Neural cell (in vitro differentiated cells): ENCODE measurements around the gene EPHX1. TPM values are rescaled to one million over a fixed set of nuclear protein-coding genes. Genes with fewer than 3 reads are reported as not detected.
"Not testable (repeated sequence)": the region's sequence is repeated elsewhere in the genome, so short reads cannot be mapped to it uniquely, and the experiment has no call there.

Experiments
- H2AFZ ChIP-seq: fragments of 200-600, 300-800 bp; sonication (generic), shearing (Covaris generic); 2 replicates; pipeline ENCODE4 v1.6.0; 2014; ENCODE audit warnings: low read depth, mild to moderate bottlenecking, antibody characterized with exemption, low read length, moderate library complexity
- H3F3A ChIP-seq: fragments of 200-600 bp; shearing (Covaris generic); 2 replicates; pipeline ENCODE4 v1.6.1; 2016; ENCODE audit warnings: mild to moderate bottlenecking, moderate library complexity, mixed read lengths, antibody characterized with exemption, low read length; ENCODE audit not compliant: insufficient read depth, poor library complexity, severe bottlenecking
- H3K27ac ChIP-seq: fragments of 200-600, 300-800 bp; sonication (generic), shearing (Covaris generic); 2 replicates; pipeline ENCODE4 v1.5.1; 2014; ENCODE audit warnings: mild to moderate bottlenecking, low read length, moderate library complexity
- H3K27me3 ChIP-seq: fragments of 300-800, 200-600 bp; sonication (generic), shearing (Covaris generic); 2 replicates; pipeline ENCODE4 v1.6.0; 2014; ENCODE audit warnings: mild to moderate bottlenecking, low read depth, low read length, moderate library complexity; ENCODE audit not compliant: insufficient read depth
- H3K36me3 ChIP-seq: fragments of 300-800, 200-600 bp; sonication (generic), shearing (Covaris generic); 2 replicates; pipeline ENCODE4 v1.5.1; 2014; ENCODE audit warnings: mild to moderate bottlenecking, antibody characterized with exemption, low read length, moderate library complexity; ENCODE audit not compliant: insufficient read depth
- H3K4me2 ChIP-seq: fragments of 300-800, 200-600 bp; sonication (generic), shearing (Covaris generic); 2 replicates; pipeline ENCODE4 v1.6.0; 2014; ENCODE audit warnings: mild to moderate bottlenecking, low read length
- H3K4me3 ChIP-seq: fragments of 300-800, 200-600 bp; sonication (generic), shearing (Covaris generic); 2 replicates; pipeline ENCODE4 v1.5.1; 2014; ENCODE audit warnings: mild to moderate bottlenecking, low read length, moderate library complexity
- H3K79me2 ChIP-seq: fragments of 200-600 bp; shearing (Covaris generic); replicated peaks from 2 replicates; pipeline ENCODE4 v1.6.0; 2014; ENCODE audit warnings: mild to moderate bottlenecking, low read length, moderate library complexity; ENCODE audit not compliant: insufficient read depth
- H3K9ac ChIP-seq: fragments of 300-800, 200-600 bp; sonication (generic), shearing (Covaris generic); 2 replicates; pipeline ENCODE4 v1.6.1; 2016; ENCODE audit warnings: mild to moderate bottlenecking, low read length, mixed read lengths
- H3K9me2 ChIP-seq: fragments of 200-600 bp; shearing (Covaris generic); 2 replicates; pipeline ENCODE4 v1.6.1; 2016; ENCODE audit warnings: mild to moderate bottlenecking, low read length, mixed read lengths; ENCODE audit not compliant: insufficient read depth
- H3K9me3 ChIP-seq: fragments of 200-600, 300-800 bp; sonication (generic), shearing (Covaris generic); 2 replicates; pipeline ENCODE4 v1.6.1; 2016; ENCODE audit warnings: mild to moderate bottlenecking, mixed run types, low read length, moderate library complexity, mixed read lengths
- H4K20me1 ChIP-seq: fragments of 200-600 bp; shearing (Covaris generic); 2 replicates; pipeline ENCODE4 v1.6.1; 2016; ENCODE audit warnings: mild to moderate bottlenecking, mixed run types; ENCODE audit not compliant: insufficient read depth
- EP300 ChIP-seq: fragments of 450-650 bp; conservative IDR thresholded peaks from 2 replicates; pipeline ENCODE4 v1.6.1; 2014; ENCODE audit warnings: antibody characterized with exemption, mild to moderate bottlenecking, moderate library complexity; ENCODE audit not compliant: poor library complexity, severe bottlenecking
- MXI1 ChIP-seq: fragments of 450-650 bp; conservative IDR thresholded peaks from 2 replicates; pipeline ENCODE4 v1.6.1; 2014; ENCODE audit warnings: antibody characterized with exemption, mild to moderate bottlenecking; ENCODE audit not compliant: poor library complexity, severe bottlenecking
- POLR2AphosphoS5 ChIP-seq: IDR thresholded peaks from 2 replicates; pipeline ENCODE4 v1.6.1; 2012
- TAF1 ChIP-seq: IDR thresholded peaks from 2 replicates; pipeline ENCODE4 v1.6.1; 2012; ENCODE audit warnings: low read depth
- polyA plus RNA-seq: library from polyadenylated mRNA; depleted of rRNA; stranded (reverse); fragments of >200 nt; gene quantifications from 2 replicates; pipeline ENCODE4 v1.2.3, GENCODE V29; 2014
- TF ChIP-seq, protein P1 (sequence below): fragments of 450-650 bp; IDR thresholded peaks from 2 replicates; pipeline ENCODE4 v1.5.1; 2014; ENCODE audit warnings: antibody characterized with exemption, mild to moderate bottlenecking, moderate library complexity; ENCODE audit not compliant: poor library complexity, severe bottlenecking
- TF ChIP-seq, protein P2 (sequence below): IDR thresholded peaks from 2 replicates; pipeline ENCODE4 v1.6.1; 2012; ENCODE audit warnings: borderline replicate concordance

Gene EPHX1
- polyA plus RNA-seq, 1 donor from 2014 or later = 8.7 TPM

DNA sequence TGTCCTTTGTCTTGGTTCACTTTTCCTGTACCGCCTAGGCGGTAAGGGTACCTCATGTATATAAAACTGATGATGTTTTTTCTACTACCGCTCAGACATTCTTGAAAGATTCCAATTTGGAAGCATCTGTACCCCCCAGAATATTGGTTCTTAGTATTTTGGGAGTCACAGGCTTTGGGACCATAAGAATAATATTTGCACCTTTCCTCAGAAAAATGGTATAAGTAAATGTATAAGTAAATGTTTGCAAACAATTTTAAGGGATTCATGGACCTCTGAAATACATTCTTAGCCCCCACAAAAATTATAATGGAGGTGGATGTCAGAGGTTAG, 31.6 kb upstream of the EPHX1 start:
- no peaks in the 10 kb centered on the region for H3K36me3 ChIP-seq
- peak overlapping the region; percentile 77 for H3K4me3 ChIP-seq
- no peaks in the 10 kb centered on the region for H3K9me3 ChIP-seq
- peak overlapping the region; percentile 53 for H2AFZ ChIP-seq
- H3K4me2 ChIP-seq = peak overlapping the region; percentile 99
- TF ChIP-seq MXI1 (no peak), POLR2AphosphoS5 (peak; percentile 1)
- H3K9me2 ChIP-seq = no peaks in the 10 kb centered on the region
- H3F3A ChIP-seq = peaks cover 9% of the 10 kb centered on the region
- no peaks in the 10 kb centered on the region for H4K20me1 ChIP-seq
- peak overlapping the region; percentile 97 for H3K27ac ChIP-seq
- H3K79me2 ChIP-seq = peaks cover 51% of the 10 kb centered on the region
- peak overlapping the region; percentile 94 for H3K9ac ChIP-seq
- H3K27me3 ChIP-seq = no peaks in the 10 kb centered on the region

DNA sequence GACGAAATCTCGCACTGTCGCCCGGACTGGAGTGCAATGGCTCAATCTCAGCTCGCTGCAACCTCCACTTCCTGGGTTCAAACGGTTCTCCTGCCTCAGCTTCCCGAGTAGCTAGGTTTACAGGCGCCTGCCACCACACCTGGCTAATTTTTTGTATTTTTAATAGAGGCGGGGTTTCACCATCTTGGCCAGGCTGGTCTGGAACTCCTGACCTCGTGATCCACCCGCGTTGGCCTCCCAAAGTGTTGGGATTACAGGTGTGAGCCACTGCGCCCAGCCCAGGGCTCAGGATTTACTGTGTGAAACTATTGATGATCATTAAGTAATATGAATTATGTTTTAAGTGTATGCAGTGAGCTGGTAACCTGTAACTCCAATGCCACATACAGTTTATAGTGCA, 30.8 kb upstream of the EPHX1 start:
- H3K27ac ChIP-seq = peak overlapping the region; percentile 97
- not testable (repeated sequence) for H3K9me3 ChIP-seq, H3K36me3 ChIP-seq, H3K9me2 ChIP-seq, H3K27me3 ChIP-seq, H3F3A ChIP-seq, H2AFZ ChIP-seq, H4K20me1 ChIP-seq
- H3K4me3 ChIP-seq = peak overlapping the region; percentile 77
- H3K9ac ChIP-seq = peak overlapping the region; percentile 94
- H3K79me2 ChIP-seq = peaks cover 59% of the 10 kb centered on the region
- H3K4me2 ChIP-seq = peak overlapping the region; percentile 99

GRCh38 chr1:225780134-225780533, 29.8 kb upstream of the EPHX1 start:
- peak overlapping the region; percentile 77 for H3K4me3 ChIP-seq
- H3K9ac ChIP-seq = no peak overlapping the region
- peaks cover 9% of the 10 kb centered on the region for H3F3A ChIP-seq
- no peaks in the 10 kb centered on the region for H3K36me3 ChIP-seq
- TF ChIP-seq, protein P1, sequence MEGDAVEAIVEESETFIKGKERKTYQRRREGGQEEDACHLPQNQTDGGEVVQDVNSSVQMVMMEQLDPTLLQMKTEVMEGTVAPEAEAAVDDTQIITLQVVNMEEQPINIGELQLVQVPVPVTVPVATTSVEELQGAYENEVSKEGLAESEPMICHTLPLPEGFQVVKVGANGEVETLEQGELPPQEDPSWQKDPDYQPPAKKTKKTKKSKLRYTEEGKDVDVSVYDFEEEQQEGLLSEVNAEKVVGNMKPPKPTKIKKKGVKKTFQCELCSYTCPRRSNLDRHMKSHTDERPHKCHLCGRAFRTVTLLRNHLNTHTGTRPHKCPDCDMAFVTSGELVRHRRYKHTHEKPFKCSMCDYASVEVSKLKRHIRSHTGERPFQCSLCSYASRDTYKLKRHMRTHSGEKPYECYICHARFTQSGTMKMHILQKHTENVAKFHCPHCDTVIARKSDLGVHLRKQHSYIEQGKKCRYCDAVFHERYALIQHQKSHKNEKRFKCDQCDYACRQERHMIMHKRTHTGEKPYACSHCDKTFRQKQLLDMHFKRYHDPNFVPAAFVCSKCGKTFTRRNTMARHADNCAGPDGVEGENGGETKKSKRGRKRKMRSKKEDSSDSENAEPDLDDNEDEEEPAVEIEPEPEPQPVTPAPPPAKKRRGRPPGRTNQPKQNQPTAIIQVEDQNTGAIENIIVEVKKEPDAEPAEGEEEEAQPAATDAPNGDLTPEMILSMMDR = no peak
- TF ChIP-seq, protein P2, sequence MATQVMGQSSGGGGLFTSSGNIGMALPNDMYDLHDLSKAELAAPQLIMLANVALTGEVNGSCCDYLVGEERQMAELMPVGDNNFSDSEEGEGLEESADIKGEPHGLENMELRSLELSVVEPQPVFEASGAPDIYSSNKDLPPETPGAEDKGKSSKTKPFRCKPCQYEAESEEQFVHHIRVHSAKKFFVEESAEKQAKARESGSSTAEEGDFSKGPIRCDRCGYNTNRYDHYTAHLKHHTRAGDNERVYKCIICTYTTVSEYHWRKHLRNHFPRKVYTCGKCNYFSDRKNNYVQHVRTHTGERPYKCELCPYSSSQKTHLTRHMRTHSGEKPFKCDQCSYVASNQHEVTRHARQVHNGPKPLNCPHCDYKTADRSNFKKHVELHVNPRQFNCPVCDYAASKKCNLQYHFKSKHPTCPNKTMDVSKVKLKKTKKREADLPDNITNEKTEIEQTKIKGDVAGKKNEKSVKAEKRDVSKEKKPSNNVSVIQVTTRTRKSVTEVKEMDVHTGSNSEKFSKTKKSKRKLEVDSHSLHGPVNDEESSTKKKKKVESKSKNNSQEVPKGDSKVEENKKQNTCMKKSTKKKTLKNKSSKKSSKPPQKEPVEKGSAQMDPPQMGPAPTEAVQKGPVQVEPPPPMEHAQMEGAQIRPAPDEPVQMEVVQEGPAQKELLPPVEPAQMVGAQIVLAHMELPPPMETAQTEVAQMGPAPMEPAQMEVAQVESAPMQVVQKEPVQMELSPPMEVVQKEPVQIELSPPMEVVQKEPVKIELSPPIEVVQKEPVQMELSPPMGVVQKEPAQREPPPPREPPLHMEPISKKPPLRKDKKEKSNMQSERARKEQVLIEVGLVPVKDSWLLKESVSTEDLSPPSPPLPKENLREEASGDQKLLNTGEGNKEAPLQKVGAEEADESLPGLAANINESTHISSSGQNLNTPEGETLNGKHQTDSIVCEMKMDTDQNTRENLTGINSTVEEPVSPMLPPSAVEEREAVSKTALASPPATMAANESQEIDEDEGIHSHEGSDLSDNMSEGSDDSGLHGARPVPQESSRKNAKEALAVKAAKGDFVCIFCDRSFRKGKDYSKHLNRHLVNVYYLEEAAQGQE = no peak
- no peak for TF ChIP-seq TAF1
- no peak for TF ChIP-seq POLR2AphosphoS5
- no peak for TF ChIP-seq EP300
- peaks cover 65% of the 10 kb centered on the region for H3K79me2 ChIP-seq
- H2AFZ ChIP-seq = no peak overlapping the region
- H3K4me2 ChIP-seq = peak overlapping the region; percentile 99
- H3K9me3 ChIP-seq = no peaks in the 10 kb centered on the region
- H3K27me3 ChIP-seq = no peaks in the 10 kb centered on the region
- H3K9me2 ChIP-seq = no peaks in the 10 kb centered on the region
- H4K20me1 ChIP-seq = no peaks in the 10 kb centered on the region
- H3K27ac ChIP-seq = no peak overlapping the region
